ENCODE results near the gene GSDMA.
A peak's percentile ranks its signal among the peaks of the same experiment; 100 is the strongest.
"Not testable (repeated sequence)": the region's sequence is repeated elsewhere in the genome, so short reads cannot be mapped to it uniquely, and the experiment has no call there.

GSDMA gene

GRCh38 chr17:39929646-39930407 lies 33.0 kb upstream of the GSDMA start:
- DNase-seq (ENCODE audit: low spot score) = no peak

GRCh38 chr17:39933912-39934311 lies 28.9 kb upstream of the GSDMA start:
- no peak for DNase-seq (ENCODE audit: low spot score)

GRCh38 chr17:39934324-39934723 lies 28.5 kb upstream of the GSDMA start:
- DNase-seq (ENCODE audit: low spot score) = no peak

- DNase-seq (ENCODE audit: low spot score) = no peak
Observed at GRCh38 chr17:39935909-39936308, 26.9 kb upstream of the GSDMA start.

GRCh38 chr17:39937447-39937846 lies 25.4 kb upstream of the GSDMA start:
- no peak for DNase-seq (ENCODE audit: low spot score)

- DNase-seq (ENCODE audit: low spot score) = no peak
Observed at GRCh38 chr17:39938140-39938869, 24.5 kb upstream of the GSDMA start.

- DNase-seq (ENCODE audit: low spot score) = no peak
Observed at GRCh38 chr17:39939106-39939505, 23.7 kb upstream of the GSDMA start.

- DNase-seq (ENCODE audit: low spot score) = no peak
Observed at GRCh38 chr17:39939588-39940419, 23.0 kb upstream of the GSDMA start.

GRCh38 chr17:39943702-39944392 lies 19.0 kb upstream of the GSDMA start:
- DNase-seq (ENCODE audit: low spot score) = no peak

- DNase-seq (ENCODE audit: low spot score) = no peak
Observed at GRCh38 chr17:39944393-39944711, 18.5 kb upstream of the GSDMA start.

GRCh38 chr17:39946551-39947330 lies 16.1 kb upstream of the GSDMA start:
- no peak for DNase-seq (ENCODE audit: low spot score)

GRCh38 chr17:39948489-39948828 lies 14.3 kb upstream of the GSDMA start:
- DNase-seq (ENCODE audit: low spot score) = not testable (repeated sequence)

- DNase-seq (ENCODE audit: low spot score) = no peak
Observed at GRCh38 chr17:39949028-39949427, 13.8 kb upstream of the GSDMA start.

GRCh38 chr17:39950871-39951348 lies 11.9 kb upstream of the GSDMA start:
- peak; percentile 20 for DNase-seq (ENCODE audit: low spot score)

GRCh38 chr17:39951924-39952679 lies 10.7 kb upstream of the GSDMA start:
- DNase-seq (ENCODE audit: low spot score) = no peak

- DNase-seq (ENCODE audit: low spot score) = peak; percentile 92
Observed at GRCh38 chr17:39952680-39953470, 9.9 kb upstream of the GSDMA start.

- DNase-seq (ENCODE audit: low spot score) = no peak
Observed at GRCh38 chr17:39953471-39953888, 9.3 kb upstream of the GSDMA start.

- no peak for DNase-seq (ENCODE audit: low spot score)
Observed at GRCh38 chr17:39954876-39955275, 7.9 kb upstream of the GSDMA start.

- no peak for DNase-seq (ENCODE audit: low spot score)
Observed at GRCh38 chr17:39955726-39956225, 7.0 kb upstream of the GSDMA start.

Data from HuH-7 (cell line).